Breast epithelium (tissue), 3 donors: ENCODE measurements around the gene CCP110.

Experiments
- POLR2AphosphoS5 ChIP-seq, 3 donors: sonication (generic); formaldehyde crosslinking; IDR thresholded peaks; one replicate each; pipeline ENCODE4 v1.6.1; 2017; ENCODE audit warnings: antibody characterized with exemption in 3 of 3
- TF ChIP-seq, protein P1 (sequence below), 3 donors: fragments of 450-650 bp; IDR thresholded peaks; one replicate each; pipeline ENCODE4 v1.5.1; 2016 to 2017; ENCODE audit warnings: antibody characterized with exemption in 3 of 3, mild to moderate bottlenecking in 3 of 3, moderate library complexity in 3 of 3

DNA sequence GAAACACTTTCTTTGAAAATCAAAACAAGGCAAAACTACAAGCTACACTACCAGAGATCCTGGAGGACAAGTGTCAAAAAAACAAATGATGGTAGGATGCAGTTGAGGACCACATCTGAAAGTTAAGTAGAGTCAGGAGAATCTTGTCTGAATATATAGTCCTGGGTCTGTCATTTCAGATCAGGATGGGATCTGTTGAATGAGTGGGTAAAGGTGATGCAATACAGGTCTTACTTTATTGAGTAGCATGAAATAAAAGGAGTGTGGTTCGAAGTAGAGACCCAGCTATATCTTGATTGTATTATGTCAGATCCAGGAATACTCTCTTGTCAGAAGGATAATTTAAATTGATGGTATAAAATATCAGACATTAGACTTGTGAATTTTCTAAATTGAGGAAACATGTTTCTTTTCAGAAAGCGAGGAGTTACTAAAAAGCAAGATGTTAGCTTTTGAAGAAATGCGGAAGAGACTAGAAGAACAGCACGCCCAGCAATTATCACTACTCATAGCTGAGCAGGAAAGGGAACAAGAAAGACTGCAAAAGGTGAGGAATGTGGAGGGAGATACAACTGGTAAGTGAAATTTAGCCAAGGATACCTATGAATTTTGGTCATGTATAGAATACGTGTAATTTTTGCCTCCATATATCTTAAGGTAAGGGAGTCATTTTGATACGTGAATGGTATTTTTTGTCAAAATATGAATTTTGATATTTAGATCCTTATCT lies 16.7 kb downstream of the CCP110 start:
- no peak for TF ChIP-seq POLR2AphosphoS5 (IDR thresholded peaks at IDR 0.05)
- TF ChIP-seq, protein P1, sequence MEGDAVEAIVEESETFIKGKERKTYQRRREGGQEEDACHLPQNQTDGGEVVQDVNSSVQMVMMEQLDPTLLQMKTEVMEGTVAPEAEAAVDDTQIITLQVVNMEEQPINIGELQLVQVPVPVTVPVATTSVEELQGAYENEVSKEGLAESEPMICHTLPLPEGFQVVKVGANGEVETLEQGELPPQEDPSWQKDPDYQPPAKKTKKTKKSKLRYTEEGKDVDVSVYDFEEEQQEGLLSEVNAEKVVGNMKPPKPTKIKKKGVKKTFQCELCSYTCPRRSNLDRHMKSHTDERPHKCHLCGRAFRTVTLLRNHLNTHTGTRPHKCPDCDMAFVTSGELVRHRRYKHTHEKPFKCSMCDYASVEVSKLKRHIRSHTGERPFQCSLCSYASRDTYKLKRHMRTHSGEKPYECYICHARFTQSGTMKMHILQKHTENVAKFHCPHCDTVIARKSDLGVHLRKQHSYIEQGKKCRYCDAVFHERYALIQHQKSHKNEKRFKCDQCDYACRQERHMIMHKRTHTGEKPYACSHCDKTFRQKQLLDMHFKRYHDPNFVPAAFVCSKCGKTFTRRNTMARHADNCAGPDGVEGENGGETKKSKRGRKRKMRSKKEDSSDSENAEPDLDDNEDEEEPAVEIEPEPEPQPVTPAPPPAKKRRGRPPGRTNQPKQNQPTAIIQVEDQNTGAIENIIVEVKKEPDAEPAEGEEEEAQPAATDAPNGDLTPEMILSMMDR (IDR thresholded peaks at IDR 0.05): no peak
